ENCODE measurements around the gene AGPAT3. TPM values are rescaled to one million over a fixed set of nuclear protein-coding genes. Genes with fewer than 3 reads are reported as not detected.

The AGPAT3 gene
- total RNA-seq, 1 experiment from 2014 or later = 13.0 TPM

- no peak overlapping the region for H2BK12ac ChIP-seq (ENCODE audit: insufficient read length, low read depth, low read length)
Measured at GRCh38 chr21:44005593-44005992, 140.6 kb downstream of the AGPAT3 start.

More at GRCh38 chr21:44005593-44005992, 140.6 kb downstream of the AGPAT3 start:
- H2BK5ac ChIP-seq (ENCODE audit: insufficient read length, low read length) = no peak overlapping the region
- Mint-ChIP-seq H3K36me3 (ENCODE audit: insufficient read depth in 1 of 3, low read depth in 3 of 3) (no peaks in the 10 kb centered on the region), H3K4me1 (peaks cover 7% of the 10 kb centered on the region in 2 experiments), H3K4me3 (no peak overlapping the region), H3K27me3 (ENCODE audit: low read depth) (no peaks in the 10 kb centered on the region; the same call in 1 of the 2 replicates), H3K9me3 (no peaks in the 10 kb centered on the region), H3K27ac (no peak overlapping the region)
- no peaks in the 10 kb centered on the region for H3K79me1 ChIP-seq (ENCODE audit: insufficient read depth, low read depth, low read length, poor library complexity, severe bottlenecking)
- H3K9me3 ChIP-seq (ENCODE audit: control insufficient read depth, low read depth, low read length) = no peaks in the 10 kb centered on the region
- H3K4me2 ChIP-seq (ENCODE audit: insufficient read depth, insufficient read length, low read length) = no peak overlapping the region
- no peak overlapping the region for H3K27ac ChIP-seq (ENCODE audit: insufficient read length, low read depth, low read length)
- no CpG with 5 or more reads among the region's 9 CpGs for WGBS (ENCODE audit: extremely low coverage, insufficient read length, low lambda C conversion rate)
- no peak overlapping the region for H3K23ac ChIP-seq (ENCODE audit: insufficient read length, low read depth, low read length)
- no peak overlapping the region for H2AFZ ChIP-seq (ENCODE audit: low read length)
- no peak overlapping the region for H3T11ph ChIP-seq (ENCODE audit: low read length)
- no peak overlapping the region for H4K8ac ChIP-seq (replicated peaks; ENCODE audit: insufficient read length, low read depth, low read length)
- no peak overlapping the region for H4K91ac ChIP-seq (ENCODE audit: insufficient read length, low read depth, low read length)
- no peak overlapping the region for H2BK20ac ChIP-seq (ENCODE audit: low read depth, low read length, poor library complexity, severe bottlenecking)
- DNase-seq = no peak
- no peaks in the 10 kb centered on the region for H3K4me1 ChIP-seq (ENCODE audit: insufficient read depth, low read length)
- no peaks in the 10 kb centered on the region for H3K23me2 ChIP-seq (ENCODE audit: insufficient read length, low read depth, low read length, poor library complexity, severe bottlenecking)
- no peak overlapping the region for H3K18ac ChIP-seq (ENCODE audit: insufficient read length, low read depth, low read length)
- no peak overlapping the region for H3K4ac ChIP-seq (ENCODE audit: low read depth, low read length)
- H4K5ac ChIP-seq (ENCODE audit: insufficient read length, low read depth, low read length) = no peak overlapping the region
- H2AK5ac ChIP-seq (ENCODE audit: insufficient read length, low read length) = no peak overlapping the region
- no peak overlapping the region for H3K56ac ChIP-seq (ENCODE audit: insufficient read length, low read depth, low read length)
- H3K9ac ChIP-seq (ENCODE audit: extremely low read depth, insufficient read length, low read length) = no peak overlapping the region
- H4K20me1 ChIP-seq (ENCODE audit: control insufficient read depth, insufficient read depth, insufficient read length) = no peaks in the 10 kb centered on the region
- H2BK15ac ChIP-seq (ENCODE audit: low read depth, low read length) = no peak overlapping the region
- TF ChIP-seq CTCF (conservative IDR thresholded peaks at IDR 0.05) = no peak
- no peak overlapping the region for H3K14ac ChIP-seq (ENCODE audit: insufficient read depth, low read length)
- no peaks in the 10 kb centered on the region for H3K79me2 ChIP-seq (ENCODE audit: insufficient read depth, low read length)
- H2BK120ac ChIP-seq (ENCODE audit: low read depth, low read length, poor library complexity, severe bottlenecking) = no peak overlapping the region
- no peaks in the 10 kb centered on the region; the same call in 1 of the 2 replicates for H3K27me3 ChIP-seq (ENCODE audit: insufficient read depth, low read length)
